GM04503 (cell line): ENCODE measurements around the gene GDF7.
A peak's percentile ranks its signal among the peaks of the same experiment; 100 is the strongest.

Experiments
- DNase-seq: peaks from one replicate; pipeline ENCODE4 v3.0.0-alpha.2; 2012; ENCODE audit warnings: low read depth

Gene GDF7

DNA sequence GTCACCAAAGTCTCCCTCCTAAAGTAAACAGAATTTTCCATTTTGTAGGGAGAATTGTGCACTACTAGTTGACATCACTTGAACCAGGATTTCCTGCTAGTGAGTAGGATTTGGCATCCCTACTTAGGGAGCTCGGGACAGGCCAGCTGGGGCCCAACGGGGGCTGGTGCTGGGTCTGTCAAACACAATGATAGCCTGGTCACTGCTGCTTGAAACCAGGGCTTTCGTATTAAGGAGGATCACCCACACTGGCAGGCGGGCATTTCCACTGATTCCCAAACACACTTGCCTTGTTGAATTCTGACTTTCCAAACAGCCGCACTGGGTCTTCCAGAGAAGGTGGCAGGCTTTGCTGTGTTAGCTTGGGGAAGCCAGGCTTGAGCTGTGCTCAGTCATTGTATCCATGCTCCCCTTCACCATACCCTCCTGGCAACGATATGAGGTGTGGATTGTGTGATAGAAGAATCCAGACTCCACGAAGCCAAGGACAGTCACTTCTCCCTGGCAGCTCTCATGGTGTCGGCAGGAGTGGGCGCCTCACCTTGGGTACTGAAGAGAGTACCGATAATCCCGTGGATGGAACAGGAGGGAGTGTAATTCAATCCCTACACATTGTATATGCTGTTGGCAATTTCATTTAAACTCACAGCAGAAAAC lies 7.5 kb downstream of the GDF7 start:
- no peak for DNase-seq

DNA sequence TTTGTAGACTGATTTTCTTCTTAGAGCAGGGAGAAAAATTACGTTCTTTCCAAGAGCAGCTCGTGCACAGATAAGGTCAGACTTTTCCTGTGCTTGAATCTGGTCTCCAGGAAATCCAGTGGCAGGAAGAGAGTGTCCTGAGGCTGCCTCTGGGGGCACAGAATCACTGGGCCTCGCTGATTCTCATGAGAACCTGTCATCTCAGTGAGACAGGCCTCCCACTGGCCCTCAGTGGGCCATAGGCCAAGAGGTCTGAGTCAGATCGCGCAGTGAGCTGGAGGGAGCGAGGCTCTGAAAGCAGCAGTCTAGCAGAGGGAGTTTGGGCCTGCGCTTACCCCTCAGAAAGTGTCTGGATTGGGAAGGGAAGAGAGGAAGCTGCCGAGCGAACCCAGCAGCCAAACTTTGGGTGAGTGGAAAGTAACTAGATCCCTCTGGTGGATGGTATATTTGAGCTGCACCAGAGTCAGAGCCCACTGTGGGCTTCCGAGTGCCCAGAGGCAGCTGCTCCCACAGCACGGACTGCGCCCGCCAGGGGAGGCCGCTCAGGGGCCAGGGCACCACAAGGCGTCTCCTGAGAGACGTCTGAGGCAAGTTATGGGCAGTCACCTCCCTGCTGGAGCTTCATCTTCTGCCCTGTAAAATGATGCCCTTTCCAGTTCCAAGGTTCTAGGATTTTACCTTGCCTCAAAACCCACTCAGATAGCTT lies 8.2 kb downstream of the GDF7 start:
- DNase-seq: peak; percentile 27

DNA sequence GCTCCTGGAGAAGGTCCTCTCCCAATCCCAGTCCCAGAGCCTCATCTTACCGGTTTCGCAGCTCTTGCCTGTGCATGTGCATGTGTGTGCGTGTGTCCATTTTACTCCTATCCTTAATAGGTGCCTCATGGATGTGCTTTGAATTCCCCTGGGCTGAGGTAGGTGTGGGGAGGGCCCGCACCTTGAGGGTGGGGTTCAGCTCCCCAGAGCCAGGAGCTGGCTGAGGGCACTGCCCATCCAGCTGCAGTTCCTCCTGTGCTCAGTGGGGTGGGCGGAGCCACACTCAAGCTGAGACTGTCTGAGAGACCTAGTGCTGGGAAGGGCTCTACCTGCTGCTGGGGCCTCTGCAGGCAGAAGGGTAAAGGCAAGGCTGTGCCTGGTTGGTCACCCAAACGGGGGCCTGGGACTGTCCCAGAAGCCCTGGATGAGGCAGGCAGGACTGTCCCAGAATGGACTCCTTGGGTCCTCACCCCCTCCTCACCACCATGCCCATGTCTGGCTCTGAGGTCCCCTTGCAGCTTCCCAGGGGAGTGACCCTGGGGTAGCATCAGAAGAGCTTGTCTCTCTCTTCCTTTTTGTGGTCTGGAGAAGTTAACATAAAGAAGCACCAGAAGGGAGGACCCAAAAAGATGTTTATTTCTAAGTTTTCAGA lies 8.9 kb downstream of the GDF7 start:
- no peak for DNase-seq

DNA sequence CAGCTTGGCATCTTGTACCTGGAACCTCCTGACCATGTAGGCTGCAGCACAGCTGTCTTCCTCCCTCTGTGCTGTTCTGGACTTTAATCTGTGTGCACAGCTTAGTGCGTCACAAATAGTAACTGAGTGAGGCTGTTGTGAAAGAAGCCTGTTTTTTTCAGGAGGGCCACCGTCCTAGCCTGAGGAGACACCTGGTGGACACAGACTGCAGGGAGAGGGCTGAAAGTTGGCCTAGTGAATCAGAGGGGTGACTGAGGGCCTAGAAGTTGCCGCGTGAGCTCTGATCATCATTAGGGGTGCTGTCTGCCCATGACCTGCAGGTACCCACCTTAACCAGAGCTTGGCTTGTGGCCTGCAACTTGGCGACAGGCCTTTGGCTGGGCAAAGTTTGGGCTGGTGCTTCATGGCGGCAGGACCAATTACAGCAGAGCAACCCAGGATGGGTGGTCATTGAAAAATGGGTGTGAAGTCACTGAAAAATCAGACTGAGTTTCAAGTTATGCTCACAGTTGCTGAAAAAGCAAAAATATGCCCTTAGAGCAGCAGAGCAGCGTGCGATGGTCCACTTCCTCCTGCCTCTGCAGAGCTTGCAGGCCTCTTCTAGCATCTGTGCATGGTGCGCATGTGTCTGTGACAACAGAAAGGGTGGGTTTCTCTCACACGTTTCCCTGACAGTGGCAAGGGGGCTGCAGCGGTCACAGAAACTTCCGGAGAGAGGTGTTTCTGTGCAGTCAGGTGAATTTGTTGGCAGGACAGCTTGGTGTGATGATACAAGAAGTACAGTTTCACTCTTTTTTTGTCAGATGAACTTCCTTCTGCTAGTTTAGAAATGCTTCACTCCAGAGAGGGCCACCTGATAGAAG lies 9.6 kb downstream of the GDF7 start:
- no peak for DNase-seq

DNA sequence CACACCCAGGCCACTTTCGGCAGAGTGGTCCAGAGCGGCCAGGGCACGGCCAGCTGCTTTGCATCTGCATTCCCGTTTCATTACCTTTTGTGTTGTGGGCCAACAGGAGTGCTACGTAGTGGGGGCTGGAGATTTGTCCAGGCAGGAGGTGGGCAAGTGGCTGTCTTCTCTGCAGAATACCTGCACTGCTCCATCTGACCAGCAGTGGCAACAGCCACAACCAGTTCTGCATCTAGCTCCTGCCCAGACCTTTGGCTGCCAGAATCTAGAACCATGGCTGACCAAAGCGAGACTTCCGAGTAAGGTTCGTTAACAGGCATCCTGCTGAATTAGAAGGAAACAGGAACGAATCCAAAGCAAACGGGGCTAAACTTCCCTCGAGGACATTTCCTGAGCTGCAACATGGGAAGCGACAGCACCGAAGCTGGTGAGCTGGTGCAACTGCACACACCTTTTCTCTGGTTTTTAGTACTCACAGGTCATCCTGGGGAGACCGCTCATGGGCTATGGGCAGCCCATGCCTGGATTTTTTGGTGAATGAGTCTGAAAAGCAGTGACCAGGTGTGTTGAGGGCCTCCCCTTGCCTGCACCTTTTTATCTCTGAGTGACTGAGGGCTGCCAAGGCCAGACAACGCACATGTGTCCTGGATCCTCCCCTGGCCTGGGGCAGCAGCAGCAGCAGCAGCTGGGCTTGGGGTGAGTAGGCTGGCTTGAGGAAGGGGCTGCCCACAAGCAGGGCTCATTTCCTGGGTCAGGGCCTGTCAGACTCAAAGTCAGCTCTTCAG lies 10.5 kb downstream of the GDF7 start:
- DNase-seq: no peak

DNA sequence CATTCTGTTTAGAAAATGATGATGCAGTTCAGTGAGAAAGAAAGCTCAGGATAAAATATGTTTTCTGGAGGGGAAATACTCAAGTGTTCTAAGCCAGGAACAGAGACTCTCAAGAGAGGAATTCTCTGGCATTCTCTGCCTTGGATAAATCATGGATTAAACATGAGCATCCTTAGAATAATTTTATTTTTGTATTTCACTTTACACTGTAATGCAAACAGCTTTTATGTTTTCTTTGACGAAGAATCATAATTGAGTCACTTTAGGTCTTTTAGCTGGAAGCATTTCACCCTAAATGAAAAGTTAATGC lies 11.1 kb downstream of the GDF7 start:
- no peak for DNase-seq

DNA sequence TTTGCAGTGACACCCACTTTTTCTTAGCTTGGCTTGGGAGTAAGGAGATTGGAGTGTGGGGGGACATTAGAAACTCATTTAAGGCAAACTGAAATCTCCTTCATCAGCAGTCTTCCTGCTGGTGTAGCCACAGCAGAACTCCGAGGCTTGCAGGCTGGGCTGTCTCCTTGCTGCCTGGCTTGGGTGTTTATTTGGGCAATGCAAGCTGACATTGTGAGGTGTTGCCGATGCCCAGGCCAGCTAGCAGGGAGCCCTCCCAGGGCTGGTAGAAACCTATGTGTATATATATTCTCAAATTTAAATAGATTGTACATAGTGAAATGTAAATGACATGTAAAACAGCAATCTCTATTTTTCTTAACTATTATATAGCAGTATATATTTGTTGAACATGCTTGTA lies 11.8 kb downstream of the GDF7 start:
- no peak for DNase-seq

DNA sequence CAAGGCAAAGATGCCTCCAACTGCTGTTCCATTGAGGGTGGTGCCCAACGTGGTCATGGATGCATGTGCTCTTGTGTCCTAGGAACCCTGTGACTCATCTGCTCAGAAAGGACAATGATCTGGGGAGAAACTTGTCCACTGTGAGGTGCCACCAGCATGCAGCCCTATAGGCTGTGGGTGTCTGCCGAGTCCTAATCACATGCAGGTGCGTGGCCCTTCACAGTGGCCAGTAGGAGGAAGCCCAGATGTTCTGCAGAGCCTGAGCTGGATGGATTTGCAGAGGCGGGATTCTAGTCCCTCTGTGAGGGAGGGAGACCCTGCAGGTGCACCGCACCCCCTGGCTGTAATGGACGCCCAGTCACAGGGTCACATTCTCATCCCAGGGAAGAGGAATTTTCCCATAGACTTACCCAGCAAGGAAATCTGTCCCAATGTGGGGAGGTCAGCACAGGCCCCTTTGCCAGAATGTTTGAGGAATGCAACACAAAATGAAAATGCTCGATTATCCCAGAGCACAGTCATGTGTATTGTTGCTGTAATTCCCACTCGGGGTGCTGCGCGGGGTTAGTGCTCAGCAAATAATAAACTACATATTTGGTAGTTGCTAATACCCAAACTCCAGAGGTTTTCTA lies 13.9 kb downstream of the GDF7 start:
- no peak for DNase-seq

DNA sequence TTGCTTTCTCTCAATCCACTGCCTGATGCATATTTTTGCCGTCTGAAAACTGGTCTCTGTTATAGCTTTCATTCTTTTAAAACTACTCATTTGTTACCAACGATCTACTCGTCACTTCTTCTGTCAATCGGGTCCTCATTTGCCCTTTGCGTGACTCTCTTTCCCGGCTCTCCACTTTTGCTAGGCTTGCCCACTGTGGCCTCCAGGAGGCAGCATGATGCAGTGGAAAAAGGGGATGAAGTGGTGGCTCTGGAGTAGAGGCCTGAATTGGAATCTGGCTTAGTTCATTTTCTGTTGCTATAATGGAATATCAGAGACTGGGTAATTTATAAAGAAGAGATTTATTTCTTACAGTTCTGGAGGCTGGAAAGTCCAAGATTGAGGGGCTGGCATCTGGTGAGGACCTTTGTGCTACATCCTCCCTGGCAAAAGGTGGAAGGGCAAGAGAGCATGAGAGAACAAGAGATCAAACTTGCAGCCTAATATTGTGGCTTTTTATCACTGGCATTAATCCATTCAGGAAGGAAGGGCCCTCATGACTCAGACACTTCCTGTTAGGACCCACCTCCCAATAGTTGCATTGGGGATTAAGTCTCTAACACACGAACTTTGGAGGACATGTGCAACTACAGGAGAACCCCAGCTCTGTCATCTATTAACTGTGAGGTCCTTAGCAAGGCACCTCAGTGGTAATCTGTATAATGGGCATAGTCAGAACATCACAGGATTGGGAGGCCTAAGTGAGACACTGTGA lies 15.4 kb downstream of the GDF7 start:
- no peak for DNase-seq

DNA sequence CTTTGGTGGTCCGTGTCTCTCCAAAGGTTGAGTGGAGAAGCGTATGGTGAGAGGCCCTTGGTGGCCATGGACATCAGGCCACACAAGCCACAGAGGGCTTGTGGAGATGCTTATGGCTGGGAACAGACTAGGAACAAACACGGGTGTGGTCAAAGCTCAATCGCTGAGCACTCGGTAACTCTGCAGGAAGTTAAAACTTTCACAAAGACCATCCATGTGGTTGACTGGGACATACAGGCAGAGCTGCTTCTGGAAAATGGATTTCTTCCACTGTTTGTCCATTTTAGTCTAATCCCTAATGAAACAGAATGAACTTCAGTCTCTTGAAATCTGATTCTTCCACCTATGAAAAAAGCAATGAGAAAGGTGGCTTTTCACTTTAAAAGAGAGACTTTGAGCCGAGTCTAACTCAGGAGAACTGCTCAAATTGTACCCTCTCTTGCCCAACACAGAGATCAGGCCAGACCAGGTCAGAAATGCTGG lies 17.7 kb downstream of the GDF7 start:
- DNase-seq: no peak

DNA sequence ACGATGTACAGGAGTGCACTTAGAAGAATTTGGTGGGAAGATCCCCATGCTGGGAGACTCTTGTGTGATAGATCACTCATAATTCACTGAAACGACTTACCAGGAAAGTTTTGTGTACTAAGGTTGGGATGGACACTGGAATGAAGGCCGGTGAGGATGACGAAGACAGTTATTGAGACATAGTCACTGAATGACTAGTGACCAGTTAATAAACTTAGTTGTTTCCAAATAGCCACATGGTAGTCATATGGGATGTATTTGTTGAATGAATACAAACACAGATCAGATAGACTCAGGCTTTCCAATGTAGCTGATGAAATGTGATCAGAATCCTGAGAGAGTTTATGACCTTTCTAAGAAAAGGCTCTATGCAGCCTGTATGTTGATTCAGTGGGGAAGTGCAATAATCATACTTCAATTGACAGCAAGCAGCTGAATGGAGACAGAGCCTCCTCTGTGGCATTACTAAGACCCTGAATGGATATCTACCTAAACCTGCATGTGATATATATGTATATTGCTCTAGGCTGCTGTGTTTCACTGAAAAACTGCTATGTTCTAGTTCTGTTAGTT lies 20.4 kb downstream of the GDF7 start:
- no peak for DNase-seq

DNA sequence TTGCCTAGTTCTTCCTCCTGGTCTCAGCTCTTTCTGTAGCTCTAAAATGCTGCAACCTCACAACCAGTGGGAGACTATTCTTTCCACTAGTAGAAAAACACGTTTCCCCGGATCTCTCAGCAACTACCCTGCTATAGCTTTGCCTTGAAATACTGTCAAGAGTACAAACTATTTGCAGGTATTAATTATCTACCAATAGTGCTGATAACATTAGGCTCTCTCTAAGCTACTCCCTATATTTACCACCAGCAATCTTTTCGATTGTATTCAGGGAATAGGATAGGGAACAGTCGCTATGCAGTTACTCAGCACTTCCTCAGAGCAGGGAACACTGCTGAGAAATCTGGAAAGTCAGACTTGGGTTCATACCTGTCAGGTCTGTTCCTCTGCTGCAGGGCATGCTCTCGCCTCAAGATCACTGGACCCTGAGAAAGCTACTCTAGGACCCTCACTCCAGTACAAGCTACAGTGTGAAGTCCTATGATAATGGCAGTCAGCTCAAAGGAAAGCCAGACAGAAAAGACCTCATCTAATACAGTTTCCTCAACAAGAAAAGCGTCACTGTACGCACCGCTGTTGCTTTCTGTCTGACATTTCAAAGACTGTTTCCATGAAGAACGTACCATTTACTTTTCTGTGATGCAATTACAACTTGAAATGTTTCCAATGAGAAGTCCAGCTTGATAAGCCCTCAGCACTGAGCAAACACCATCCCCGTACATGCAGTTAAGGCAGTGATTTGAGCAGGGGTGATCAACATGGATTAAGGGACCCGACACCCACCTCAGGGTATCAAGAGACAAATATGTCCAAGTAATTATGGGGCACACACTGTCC lies 22.7 kb downstream of the GDF7 start:
- DNase-seq: no peak

DNA sequence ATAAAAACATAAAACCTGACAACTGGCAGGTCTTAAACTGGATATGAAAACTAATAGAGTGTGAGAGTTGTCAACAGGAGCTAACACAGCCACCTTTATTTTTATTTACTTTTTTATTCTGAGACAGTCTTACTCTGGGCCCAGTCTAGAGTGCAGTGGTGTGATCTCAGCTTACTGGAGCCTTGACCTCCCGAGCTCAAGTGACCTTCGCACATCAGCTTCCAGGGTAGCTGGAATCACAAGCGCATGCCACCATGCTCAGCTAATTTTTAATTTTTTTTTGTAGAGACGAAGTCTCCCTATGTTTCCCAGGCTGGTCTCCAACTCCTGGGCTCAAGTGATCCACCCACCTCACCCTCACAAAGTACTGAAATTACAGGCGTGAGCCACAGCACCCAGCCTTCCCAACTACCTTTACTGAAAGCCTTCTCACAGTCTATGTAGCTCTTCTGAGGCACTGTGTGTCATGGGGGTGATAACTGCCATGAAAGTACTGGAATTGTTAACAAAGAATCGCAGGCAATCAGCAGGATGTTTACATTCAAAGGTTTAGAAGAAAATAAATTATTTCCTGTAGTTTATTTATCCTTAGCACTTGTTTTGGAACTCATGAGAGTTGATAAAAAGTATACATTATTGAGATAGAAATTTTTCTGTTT lies 24.3 kb downstream of the GDF7 start:
- no peak for DNase-seq

DNA sequence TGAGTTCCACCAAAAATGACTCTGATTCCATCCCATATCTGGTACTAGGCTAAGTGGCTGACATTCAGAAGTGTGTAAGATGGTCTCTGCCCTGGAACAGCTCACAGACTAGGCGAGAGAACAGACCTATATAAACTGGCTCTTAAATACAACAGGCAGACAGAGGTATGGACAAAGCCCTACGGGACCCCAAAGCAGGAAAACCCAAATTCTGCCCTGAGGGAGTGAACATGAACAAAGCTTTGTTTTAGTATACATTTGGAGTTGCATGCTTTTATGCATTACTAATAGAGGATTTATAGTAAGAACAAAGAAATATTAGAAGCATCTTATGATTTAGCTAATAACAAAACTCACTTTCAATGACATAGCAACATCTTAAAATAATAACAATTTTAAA lies 25.1 kb downstream of the GDF7 start:
- DNase-seq: no peak

DNA sequence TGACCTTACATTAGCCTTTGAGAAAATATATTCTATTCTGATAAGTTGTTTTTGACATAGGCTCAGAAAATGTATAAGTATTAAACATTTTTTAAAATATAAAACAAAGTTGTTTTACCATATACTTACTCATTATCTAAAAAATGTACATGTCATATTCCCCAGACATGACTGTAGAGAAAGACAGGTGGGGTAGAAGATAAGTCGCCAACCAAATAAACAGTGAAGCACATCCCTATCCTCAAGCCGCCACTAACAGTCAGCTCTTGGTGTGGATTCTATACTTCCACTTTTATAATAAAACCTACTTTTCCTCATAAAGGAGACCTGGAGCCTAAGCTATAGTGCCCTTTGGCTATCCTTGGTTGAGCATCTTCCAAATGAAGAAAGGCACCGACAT lies 26.4 kb downstream of the GDF7 start:
- no peak for DNase-seq

DNA sequence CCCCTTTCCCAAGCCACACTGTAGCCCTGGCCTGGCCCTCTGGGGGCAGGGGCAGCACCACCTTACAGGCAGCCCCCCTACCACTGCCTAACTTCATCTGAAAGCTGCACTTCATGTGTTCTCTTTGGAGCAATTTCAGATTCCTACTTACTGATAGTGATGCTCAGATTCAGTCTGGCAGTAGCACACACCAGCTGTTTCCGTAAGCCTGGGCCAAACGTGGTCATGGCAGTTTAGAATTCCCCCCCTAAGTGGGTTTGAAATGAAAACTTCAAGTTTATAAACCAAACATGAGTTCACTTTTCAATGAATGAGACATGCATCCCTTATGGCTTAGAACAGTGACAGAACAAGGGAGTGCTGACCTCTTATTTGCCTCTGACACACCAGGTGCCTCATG lies 29.4 kb downstream of the GDF7 start:
- no peak for DNase-seq

DNA sequence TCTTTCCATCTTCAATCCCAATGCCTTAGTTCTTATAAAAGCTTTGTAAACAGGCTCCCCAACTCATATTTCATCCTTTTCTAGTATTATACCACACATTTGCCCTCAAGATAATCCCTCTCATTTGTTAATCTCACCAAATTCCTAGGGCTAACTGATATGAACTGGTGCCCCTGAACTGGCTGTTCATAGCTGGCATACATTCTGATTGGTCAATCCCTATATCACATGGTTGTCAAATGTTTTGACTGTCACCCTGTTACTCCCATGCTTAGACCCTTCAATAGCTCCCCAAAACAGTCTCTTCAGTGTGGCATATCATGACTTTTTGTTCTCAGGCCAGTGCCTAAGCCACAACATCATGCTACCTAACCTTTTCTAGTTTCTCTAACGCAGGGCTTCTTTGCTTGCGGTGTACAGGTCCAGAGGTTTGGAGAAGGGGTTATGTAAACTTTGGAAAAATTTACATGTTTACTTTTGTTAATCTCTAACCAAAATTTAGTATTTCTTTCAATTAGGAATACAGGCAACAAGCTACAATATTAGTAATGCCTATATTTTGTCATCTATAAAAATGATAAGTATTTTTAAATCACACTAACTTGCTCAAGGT lies 30.5 kb downstream of the GDF7 start:
- no peak for DNase-seq

DNA sequence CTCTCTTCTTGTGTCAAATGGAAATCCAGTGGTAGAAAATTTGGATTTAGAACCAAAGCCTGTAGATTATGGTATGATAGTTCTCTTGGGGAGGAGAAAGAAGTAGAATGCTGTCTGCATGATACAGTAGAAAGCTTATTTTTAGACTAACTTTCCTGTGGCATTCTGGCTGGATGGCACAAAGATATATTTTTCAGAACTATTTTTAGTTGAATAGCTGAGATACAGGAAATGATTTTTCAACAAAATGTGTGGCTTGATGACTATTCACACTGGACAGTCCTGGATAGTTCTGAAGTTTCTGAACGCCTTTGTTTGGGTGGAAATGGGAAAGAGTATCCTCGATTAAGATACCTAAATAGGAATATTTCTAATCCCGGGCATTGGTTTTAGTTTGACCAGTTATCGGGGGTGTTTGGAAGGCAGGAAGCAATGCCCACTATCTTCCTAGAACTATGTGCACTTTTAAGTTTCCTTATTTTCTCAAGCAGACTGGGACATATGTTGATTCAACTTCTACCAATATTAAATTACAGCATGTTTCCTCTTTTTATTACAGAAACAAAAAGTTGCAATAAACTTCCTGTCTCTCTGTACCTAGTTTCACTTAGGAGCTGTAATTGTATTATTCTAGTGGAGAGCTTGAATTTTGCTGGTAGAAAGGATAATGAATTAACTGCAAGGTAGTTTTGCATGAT lies 32.1 kb downstream of the GDF7 start:
- no peak for DNase-seq
